ENCODE data around the gene OPHN1.
"Not testable (repeated sequence)": the region's sequence is repeated elsewhere in the genome, so short reads cannot be mapped to it uniquely, and the experiment has no call there.

Gene OPHN1

GRCh38 chrX:68070119-68070518, 363.2 kb downstream of the OPHN1 start:
- not testable (repeated sequence) for H3K4me3 ChIP-seq (ENCODE audit: insufficient read depth, low read depth, low read length); H3K9me3 ChIP-seq (ENCODE audit: control insufficient read depth, low read length); H3K36me3 ChIP-seq (ENCODE audit: control insufficient read depth, insufficient read depth, low read length); H3K4me1 ChIP-seq (ENCODE audit: control insufficient read depth, insufficient read depth, low read length); H3K27me3 ChIP-seq (ENCODE audit: control insufficient read depth, insufficient read depth, low read length, poor library complexity, severe bottlenecking); H3K27ac ChIP-seq (ENCODE audit: insufficient read depth, low read depth, low read length, poor library complexity, severe bottlenecking)
- WGBS, 2 experiments = 86 to 92% methylated on average over 1 to 2 of the region's 2 CpGs

DNA sequence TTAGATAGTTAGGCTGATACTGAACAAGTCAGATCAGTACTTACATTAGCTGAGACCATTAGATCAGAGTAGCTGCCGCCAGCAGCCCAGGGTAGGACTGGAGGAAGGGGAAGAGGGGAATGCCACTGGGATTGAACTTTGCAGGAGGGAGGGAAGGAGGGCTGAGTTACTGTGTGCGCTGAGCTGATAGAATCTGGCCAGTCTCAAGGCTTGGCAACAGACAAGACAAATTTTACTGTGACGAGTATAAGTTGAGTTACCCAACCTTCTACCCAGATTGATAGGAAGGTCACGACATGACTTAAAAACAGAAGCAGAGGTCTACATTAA, 372.1 kb downstream of the OPHN1 start:
- Histone ChIP-seq H3K4me1 (ENCODE audit: control insufficient read depth, insufficient read depth, low read length) (no peaks in the 10 kb centered on the region), H3K27ac (ENCODE audit: insufficient read depth, low read depth, low read length, poor library complexity, severe bottlenecking) (no peak overlapping the region), H3K4me3 (ENCODE audit: insufficient read depth, low read depth, low read length) (no peak overlapping the region), H3K27me3 (ENCODE audit: control insufficient read depth, insufficient read depth, low read length, poor library complexity, severe bottlenecking) (no peaks in the 10 kb centered on the region), H3K36me3 (ENCODE audit: control insufficient read depth, insufficient read depth, low read length) (no peaks in the 10 kb centered on the region), H3K9me3 (ENCODE audit: control insufficient read depth, low read length) (no peaks in the 10 kb centered on the region)
- WGBS, 2 experiments = 94% methylated on average over 4 of the region's 4 CpGs

- Histone ChIP-seq H3K27ac (ENCODE audit: insufficient read depth, low read depth, low read length, poor library complexity, severe bottlenecking) (no peak overlapping the region), H3K9me3 (ENCODE audit: control insufficient read depth, low read length) (no peaks in the 10 kb centered on the region), H3K36me3 (ENCODE audit: control insufficient read depth, insufficient read depth, low read length) (no peaks in the 10 kb centered on the region), H3K4me1 (ENCODE audit: control insufficient read depth, insufficient read depth, low read length) (no peaks in the 10 kb centered on the region), H3K4me3 (ENCODE audit: insufficient read depth, low read depth, low read length) (no peak overlapping the region), H3K27me3 (ENCODE audit: control insufficient read depth, insufficient read depth, low read length, poor library complexity, severe bottlenecking) (no peaks in the 10 kb centered on the region)
- WGBS, 2 experiments = 86 to 100% methylated on average over 2 of the region's 2 CpGs
Measured at GRCh38 chrX:68060506-68061205, 372.6 kb downstream of the OPHN1 start.

GRCh38 chrX:68059469-68059868, 373.8 kb downstream of the OPHN1 start:
- 100% methylated on average over 1 of the region's 1 CpG; no CpG with 5 or more reads in 1 of the 2 experiments for WGBS, 2 experiments
- Histone ChIP-seq H3K27me3 (ENCODE audit: control insufficient read depth, insufficient read depth, low read length, poor library complexity, severe bottlenecking) (no peaks in the 10 kb centered on the region), H3K36me3 (ENCODE audit: control insufficient read depth, insufficient read depth, low read length) (no peaks in the 10 kb centered on the region), H3K4me3 (ENCODE audit: insufficient read depth, low read depth, low read length) (no peak overlapping the region), H3K27ac (ENCODE audit: insufficient read depth, low read depth, low read length, poor library complexity, severe bottlenecking) (no peak overlapping the region), H3K4me1 (ENCODE audit: control insufficient read depth, insufficient read depth, low read length) (no peaks in the 10 kb centered on the region), H3K9me3 (ENCODE audit: control insufficient read depth, low read length) (no peaks in the 10 kb centered on the region)

- WGBS, 2 experiments = 94 to 95% methylated on average over 2 of the region's 3 CpGs
- no peaks in the 10 kb centered on the region for H3K27me3 ChIP-seq (ENCODE audit: control insufficient read depth, insufficient read depth, low read length, poor library complexity, severe bottlenecking)
- H3K4me3 ChIP-seq (ENCODE audit: insufficient read depth, low read depth, low read length) = no peak overlapping the region
- no peak overlapping the region for H3K27ac ChIP-seq (ENCODE audit: insufficient read depth, low read depth, low read length, poor library complexity, severe bottlenecking)
- no peaks in the 10 kb centered on the region for H3K4me1 ChIP-seq (ENCODE audit: control insufficient read depth, insufficient read depth, low read length)
- H3K9me3 ChIP-seq (ENCODE audit: control insufficient read depth, low read length) = no peaks in the 10 kb centered on the region
- no peaks in the 10 kb centered on the region for H3K36me3 ChIP-seq (ENCODE audit: control insufficient read depth, insufficient read depth, low read length)
Measured at GRCh38 chrX:68049466-68049865, 383.8 kb downstream of the OPHN1 start.

GRCh38 chrX:68048774-68049173, 384.5 kb downstream of the OPHN1 start:
- Histone ChIP-seq H3K9me3 (ENCODE audit: control insufficient read depth, low read length) (no peaks in the 10 kb centered on the region), H3K36me3 (ENCODE audit: control insufficient read depth, insufficient read depth, low read length) (no peaks in the 10 kb centered on the region), H3K27me3 (ENCODE audit: control insufficient read depth, insufficient read depth, low read length, poor library complexity, severe bottlenecking) (no peaks in the 10 kb centered on the region), H3K4me3 (ENCODE audit: insufficient read depth, low read depth, low read length) (no peak overlapping the region), H3K4me1 (ENCODE audit: control insufficient read depth, insufficient read depth, low read length) (no peaks in the 10 kb centered on the region), H3K27ac (ENCODE audit: insufficient read depth, low read depth, low read length, poor library complexity, severe bottlenecking) (no peak overlapping the region)
- WGBS, 2 experiments = 89 to 100% methylated on average over 1 of the region's 1 CpG

DNA sequence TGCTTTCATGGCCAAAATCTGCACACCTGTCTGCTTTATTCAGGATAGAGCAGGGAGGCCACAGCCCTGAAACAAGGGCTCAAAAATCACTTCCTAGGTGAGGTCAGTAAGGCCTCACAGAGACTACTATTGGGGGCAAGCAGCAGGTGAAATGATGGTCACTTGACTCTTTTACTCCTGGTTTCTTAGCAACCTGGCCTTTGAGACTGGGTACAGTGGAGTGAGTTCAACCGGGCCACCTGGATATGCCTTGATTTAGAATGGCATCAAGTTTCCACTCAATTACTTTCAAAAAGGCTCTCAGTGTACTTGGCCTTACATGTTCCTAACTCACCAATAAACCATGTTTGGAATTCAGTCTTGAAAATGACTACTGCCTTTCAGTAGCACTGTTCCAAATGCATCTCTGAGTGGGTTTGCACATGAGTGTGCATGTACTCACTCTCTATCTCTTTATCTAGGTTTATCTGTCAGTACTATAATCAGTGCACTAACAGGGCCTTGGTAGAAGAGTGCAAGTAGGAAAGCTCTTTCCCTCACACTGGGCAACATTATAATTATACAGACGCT, 388.2 kb downstream of the OPHN1 start:
- WGBS, 2 experiments = 96 to 100% methylated on average over 2 of the region's 2 CpGs
- Histone ChIP-seq H3K27ac (ENCODE audit: insufficient read depth, low read depth, low read length, poor library complexity, severe bottlenecking) (no peak overlapping the region), H3K9me3 (ENCODE audit: control insufficient read depth, low read length) (no peaks in the 10 kb centered on the region), H3K4me3 (ENCODE audit: insufficient read depth, low read depth, low read length) (no peak overlapping the region), H3K36me3 (ENCODE audit: control insufficient read depth, insufficient read depth, low read length) (no peaks in the 10 kb centered on the region), H3K4me1 (ENCODE audit: control insufficient read depth, insufficient read depth, low read length) (no peaks in the 10 kb centered on the region), H3K27me3 (ENCODE audit: control insufficient read depth, insufficient read depth, low read length, poor library complexity, severe bottlenecking) (no peaks in the 10 kb centered on the region)

DNA sequence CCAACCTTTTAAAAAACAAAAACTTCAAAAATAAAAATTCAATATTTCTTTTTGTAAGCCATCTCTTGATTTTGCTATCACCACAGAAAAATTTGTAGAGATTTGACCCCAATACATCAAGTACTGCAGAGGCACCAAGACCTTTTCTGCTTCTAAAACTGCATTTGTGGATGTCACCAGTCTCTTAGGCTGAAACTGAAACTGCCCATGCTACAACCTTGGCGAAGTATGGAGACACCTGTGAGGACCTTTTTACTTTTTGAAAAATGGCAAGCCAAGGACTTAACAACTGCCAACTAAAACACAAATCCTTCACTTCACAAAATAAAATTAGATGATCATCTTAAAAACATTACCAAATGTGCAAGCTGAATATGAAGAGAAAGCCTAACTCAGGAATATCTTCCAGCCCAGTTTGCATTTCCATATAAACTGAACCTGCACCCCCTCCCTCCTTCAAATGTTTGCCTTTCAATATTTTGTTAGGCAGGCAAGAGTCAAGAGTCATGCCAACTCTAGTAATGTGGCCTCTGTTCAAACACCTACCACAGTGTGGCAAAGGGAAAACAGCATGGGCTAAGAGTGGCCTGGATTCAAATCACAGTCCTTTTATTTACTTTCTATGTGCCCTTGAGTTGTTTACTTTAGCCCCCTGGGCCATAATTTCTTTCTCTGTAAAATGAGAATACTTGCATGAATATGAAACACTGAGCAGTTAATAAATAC, 389.4 kb downstream of the OPHN1 start:
- WGBS, 2 experiments = 88 to 89% methylated on average over 1 of the region's 1 CpG
- Histone ChIP-seq H3K4me3 (ENCODE audit: insufficient read depth, low read depth, low read length) (no peak overlapping the region), H3K9me3 (ENCODE audit: control insufficient read depth, low read length) (no peaks in the 10 kb centered on the region)

DNA sequence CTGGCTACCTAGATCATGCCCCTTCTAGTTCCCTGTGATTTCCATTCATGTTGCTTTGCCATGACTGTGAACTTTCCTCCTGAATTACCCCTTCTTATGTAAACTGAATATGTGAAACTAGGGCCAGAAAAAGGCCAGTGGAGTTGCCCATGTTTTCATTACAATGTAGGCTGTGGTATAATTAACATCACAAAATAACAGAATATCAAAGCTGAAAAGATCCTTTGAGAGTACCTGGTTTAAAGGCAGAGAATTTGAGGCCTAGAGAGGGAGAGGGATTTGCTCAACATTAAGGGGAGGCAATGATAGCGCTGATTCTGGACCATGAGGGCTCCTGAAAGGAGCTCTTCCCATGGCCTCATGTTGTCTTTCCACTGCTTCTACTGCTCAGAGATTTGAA, 392.2 kb downstream of the OPHN1 start:
- Histone ChIP-seq H3K36me3 (ENCODE audit: control insufficient read depth, insufficient read depth, low read length) (no peaks in the 10 kb centered on the region), H3K27me3 (ENCODE audit: control insufficient read depth, insufficient read depth, low read length, poor library complexity, severe bottlenecking) (no peaks in the 10 kb centered on the region), H3K4me1 (ENCODE audit: control insufficient read depth, insufficient read depth, low read length) (no peaks in the 10 kb centered on the region), H3K4me3 (ENCODE audit: insufficient read depth, low read depth, low read length) (no peak overlapping the region), H3K9me3 (ENCODE audit: control insufficient read depth, low read length) (no peaks in the 10 kb centered on the region), H3K27ac (ENCODE audit: insufficient read depth, low read depth, low read length, poor library complexity, severe bottlenecking) (no peak overlapping the region)
- WGBS, 2 experiments = 38 to 52% methylated on average over 1 of the region's 1 CpG

More for the DNA sequence above, 389.4 kb downstream of the OPHN1 start:
- Histone ChIP-seq H3K36me3 (ENCODE audit: control insufficient read depth, insufficient read depth, low read length) (no peaks in the 10 kb centered on the region), H3K27me3 (ENCODE audit: control insufficient read depth, insufficient read depth, low read length, poor library complexity, severe bottlenecking) (no peaks in the 10 kb centered on the region), H3K4me1 (ENCODE audit: control insufficient read depth, insufficient read depth, low read length) (no peaks in the 10 kb centered on the region), H3K27ac (ENCODE audit: insufficient read depth, low read depth, low read length, poor library complexity, severe bottlenecking) (no peak overlapping the region)
